Measurements from ENCODE around the gene RHPN2. TPM values are rescaled to one million over a fixed set of nuclear protein-coding genes. Genes with fewer than 3 reads are reported as not detected.

Gene RHPN2
- 4.0 and 4.5 TPM in 2 replicates for total RNA-seq

DNA sequence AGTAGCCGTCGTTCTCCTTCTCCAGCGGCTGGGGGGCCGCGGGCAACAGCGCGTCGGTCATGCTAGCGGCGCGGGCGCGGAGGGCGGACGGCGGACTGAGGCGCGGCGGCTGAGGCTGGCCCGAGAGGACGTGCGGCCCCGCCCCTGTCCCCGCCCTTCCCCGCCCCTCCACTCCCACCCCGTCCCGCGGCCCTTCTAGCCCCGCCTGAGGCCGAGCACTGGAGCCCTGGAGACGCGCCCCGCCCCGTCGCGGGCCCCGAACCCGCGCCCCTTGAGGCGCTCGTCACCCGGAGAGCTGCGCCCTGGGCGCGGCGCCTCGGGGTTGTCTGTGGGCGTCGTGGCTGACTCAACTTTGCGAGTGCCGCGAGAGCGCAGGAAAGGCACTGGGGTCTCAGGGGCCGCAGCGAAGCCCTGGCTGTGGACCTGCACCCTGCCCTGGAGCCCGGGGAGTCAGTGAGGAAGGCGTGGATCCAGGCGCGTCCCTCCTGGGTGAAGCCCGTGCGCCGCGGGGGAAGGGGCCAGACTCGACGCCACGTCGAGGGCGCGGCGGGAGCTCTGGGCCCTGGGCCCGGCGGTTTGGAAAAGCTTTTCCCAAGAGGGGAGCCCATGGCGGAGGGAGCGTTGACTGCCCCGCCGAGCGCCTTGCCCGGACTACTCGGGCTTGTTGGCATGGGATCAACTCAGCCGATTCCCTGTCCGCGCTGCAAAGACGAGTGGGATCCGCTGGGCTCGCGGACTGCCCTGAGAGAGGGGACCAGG is at the start of gene RHPN2:
Gene RHPN2 (minus strand): TSS at position 97 of the 759 bp plus-strand sequence. CDS start 36 bp downstream, at position 61.

DNA sequence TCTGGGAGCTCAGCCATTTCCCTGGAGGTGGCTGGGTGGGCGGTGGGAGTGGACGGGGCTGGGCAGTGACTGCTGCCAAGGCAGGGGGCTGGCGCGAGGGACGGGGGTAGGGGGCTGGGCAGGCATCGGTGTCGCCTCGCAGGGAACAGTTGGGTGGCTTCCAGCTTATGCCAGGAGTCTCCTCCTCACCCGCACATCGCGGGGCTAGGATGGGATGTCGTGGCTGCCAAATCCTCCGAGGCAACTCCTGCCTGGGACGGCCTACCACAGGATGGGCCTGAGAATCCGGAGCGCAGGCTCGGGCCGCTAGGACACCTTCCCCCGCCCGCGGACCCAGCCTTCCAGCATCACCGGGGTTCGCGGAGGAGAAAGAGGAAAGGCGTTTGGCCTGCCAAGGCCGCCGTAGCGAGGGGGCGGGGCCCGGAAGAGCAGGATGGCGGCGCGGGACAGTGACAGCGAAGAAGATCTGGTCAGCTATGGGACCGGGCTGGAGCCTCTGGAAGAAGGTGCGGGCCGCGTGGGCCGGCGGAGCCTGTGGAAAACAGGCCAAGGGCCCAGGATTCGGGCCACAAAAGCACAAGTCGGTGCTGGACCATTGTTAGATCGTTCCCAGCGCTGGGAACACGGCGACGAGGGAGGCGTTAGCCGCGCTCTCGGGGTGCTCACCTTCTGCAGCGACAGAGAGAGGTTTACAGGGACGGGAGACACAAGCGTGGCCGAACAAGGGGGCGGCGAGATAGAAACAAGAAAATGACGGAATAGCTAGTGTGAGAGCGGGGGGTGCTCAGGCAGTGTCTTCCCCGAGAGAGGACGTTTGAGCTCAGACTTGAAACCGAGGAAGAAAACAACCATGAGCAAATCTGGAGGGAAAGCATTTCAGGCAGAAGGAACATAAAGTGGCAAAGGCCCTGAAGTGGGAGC is 16.3 kb upstream of the RHPN2 start, which contains the start of gene GPATCH1:
Gene GPATCH1 (plus strand): TSS at position 421 of the 921 bp plus-strand sequence. CDS start 13 bp downstream, at position 434.

DNA sequence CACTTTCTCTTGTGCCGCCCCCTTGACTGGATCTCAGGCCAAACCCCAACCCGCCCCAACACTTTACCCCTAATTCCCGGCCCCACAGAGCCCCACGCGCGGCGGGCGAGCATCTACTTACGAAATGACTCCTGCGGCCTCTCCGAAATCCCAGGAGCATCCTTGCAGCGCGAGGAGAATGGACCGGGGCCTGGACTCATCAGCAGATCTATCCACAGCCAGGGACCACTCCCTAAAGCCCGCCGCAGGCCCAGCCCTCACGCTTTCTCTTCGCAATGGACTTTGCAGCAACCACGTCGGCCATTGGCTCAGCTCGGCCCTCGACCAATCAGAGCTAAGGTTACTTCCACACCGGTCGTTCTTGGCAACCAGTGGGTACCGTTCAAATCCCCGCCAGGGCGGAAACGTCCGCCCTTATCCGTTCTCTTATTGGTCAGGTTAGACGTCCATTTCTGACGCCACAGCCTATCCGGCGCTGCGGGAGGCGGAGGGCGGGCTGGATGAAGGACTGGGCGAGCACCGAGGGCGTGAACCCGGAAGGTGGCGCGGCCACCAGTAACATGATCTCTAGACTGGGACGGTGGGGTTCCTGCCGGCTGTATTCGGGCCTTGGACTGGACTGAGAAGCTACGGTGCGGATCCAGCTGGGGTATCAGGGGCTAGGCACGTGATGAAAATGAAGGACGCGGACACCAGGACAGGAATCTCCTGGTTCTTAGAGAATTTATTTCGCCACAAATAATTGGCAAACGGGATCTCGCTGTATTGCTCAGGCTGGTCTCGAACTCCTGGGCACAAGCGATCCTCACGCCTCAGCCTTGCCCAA is 92.8 kb downstream of the RHPN2 start, which contains the start of the genes CEP89 and FAAP24:
Gene CEP89 (minus strand): TSS at position 244 of the 826 bp plus-strand sequence. CDS start 84 bp downstream, at position 160.
Gene FAAP24 (plus strand): TSS at position 528 of the 826 bp plus-strand sequence. CDS start 955 bp downstream, outside the sequence.

Other genes with a start within 250 kb of the RHPN2 start
- gene SLC7A9, start 195.1 kb downstream of the RHPN2 start, total RNA-seq: under 0.01 and 0.19 TPM in 2 replicates
- gene CEP89, start 92.9 kb downstream of the RHPN2 start, total RNA-seq: 6.5 and 16.7 TPM in 2 replicates
- 2.0 and 3.1 TPM in 2 replicates for gene FAAP24, start 92.6 kb downstream of the RHPN2 start, total RNA-seq
- gene GPATCH1, start 16.3 kb upstream of the RHPN2 start, total RNA-seq: 4.5 and 8.2 TPM in 2 replicates
- not detected in 2 replicates for gene WDR88, start 67.2 kb upstream of the RHPN2 start, total RNA-seq
- gene LRP3, start 129.4 kb upstream of the RHPN2 start, total RNA-seq: 22.8 and 34.1 TPM in 2 replicates
- not detected in 2 replicates for gene SLC7A10, start 161.0 kb upstream of the RHPN2 start, total RNA-seq
- gene CEBPA, start 237.6 kb upstream of the RHPN2 start, total RNA-seq: under 0.01 and 0.28 TPM in 2 replicates

Measured in regular cardiac myocyte (primary cell).